Gastroesophageal sphincter (tissue), 4 donors: Measurements from ENCODE around the gene SCN8A. TPM values are rescaled to one million over a fixed set of nuclear protein-coding genes. Genes with fewer than 3 reads are reported as not detected.

ENCODE experiments used
- ATAC-seq: fragments of 150-250 bp; one replicate; pipeline ENCODE4 v1.9.1; 2016; ENCODE audit warnings: mild to moderate bottlenecking, moderate library complexity
- H3K27ac ChIP-seq, 4 donors: fragments of 200-600 bp; sonication (generic) in 3 of 4; 1 replicate in 3 of 4; 2 replicates in 1 of 4; pipeline ENCODE4 v1.5.1; 2016 to 2019
- H3K27me3 ChIP-seq: fragments of 200-600 bp; sonication (generic); one replicate; pipeline ENCODE4 v1.5.1; 2019
- H3K36me3 ChIP-seq, 2 donors: fragments of 200-600 bp; sonication (generic); one replicate each; pipeline ENCODE4 v1.5.1; 2019; ENCODE audit warnings: control low read depth in 1 of 2
- H3K4me1 ChIP-seq, 3 donors: fragments of 200-600 bp; sonication (generic); 1 replicate in 2 of 3; 2 replicates in 1 of 3; pipeline ENCODE4 v1.5.1; 2016 to 2019; ENCODE audit warnings: control low read depth in 2 of 3
- H3K4me3 ChIP-seq, 2 donors: fragments of 200-600 bp; sonication (generic); one replicate each; pipeline ENCODE4 v1.5.1; 2019; ENCODE audit warnings: mild to moderate bottlenecking in 1 of 2, moderate library complexity in 1 of 2
- H3K9me3 ChIP-seq, 3 donors: fragments of 200-600 bp; sonication (generic); one replicate each; pipeline ENCODE4 v1.5.1; 2017 to 2019; ENCODE audit warnings: control low read depth in 2 of 3
- CTCF ChIP-seq, 4 experiments: fragments of 200-600 bp in 2 of 4; fragments of 450-650 bp in 2 of 4; sonication (generic) in 1 of 4; IDR thresholded peaks; one replicate each; pipeline ENCODE4 v1.5.1; 2017 to 2019; ENCODE audit warnings: antibody characterized with exemption in 4 of 4, mild to moderate bottlenecking in 2 of 4, moderate library complexity in 2 of 4
- EP300 ChIP-seq: sonication (generic); formaldehyde crosslinking; IDR thresholded peaks from one replicate; pipeline ENCODE4 v1.6.1; 2017; ENCODE audit warnings: antibody characterized with exemption, mild to moderate bottlenecking
- POLR2A ChIP-seq, 2 donors: fragments of 450-650 bp; IDR thresholded peaks; one replicate each; pipeline ENCODE4 v1.6.1; 2017; ENCODE audit warnings: antibody characterized with exemption in 2 of 2, mild to moderate bottlenecking in 2 of 2, moderate library complexity in 1 of 2
- POLR2AphosphoS5 ChIP-seq: sonication (generic); formaldehyde crosslinking; IDR thresholded peaks from one replicate; pipeline ENCODE4 v1.6.1; 2017; ENCODE audit warnings: antibody characterized with exemption
- WGBS, 2 donors: methylation state at CpG; one replicate each; pipeline ENCODE4 v1.1.5; 2018; ENCODE audit warnings: low coverage in 1 of 2; 5-methylcytosine and 5-hydroxymethylcytosine counted together
- total RNA-seq, 4 donors: library from RNA; depleted of rRNA; stranded (reverse); fragments of >200 nt; gene quantifications; one replicate each; pipeline ENCODE4 v1.1.0, GENCODE V29; 2016

The SCN8A gene
- total RNA-seq, 4 donors from 2014 or later: 0.47 to 1.2 (median 0.60) TPM

GRCh38 chr12:51675071-51675803 lies 84.2 kb downstream of the SCN8A start:
- H3K27ac ChIP-seq: no peak overlapping the region
- no peak for ATAC-seq
- H3K4me3 ChIP-seq: no peak overlapping the region
- H3K4me1 ChIP-seq: no peaks in the 10 kb centered on the region
- TF ChIP-seq POLR2AphosphoS5 (no peak), POLR2A (IDR thresholded peaks at IDR 0.05) (no peak), CTCF (IDR thresholded peaks at IDR 0.05) (no peak), EP300 (no peak)
- WGBS, 2 donors: 59 to 79% methylated on average over 8 to 9 of the region's 9 CpGs
- no peaks in the 10 kb centered on the region for H3K36me3 ChIP-seq
- H3K9me3 ChIP-seq: no peaks in the 10 kb centered on the region
- H3K27me3 ChIP-seq: no peaks in the 10 kb centered on the region

DNA sequence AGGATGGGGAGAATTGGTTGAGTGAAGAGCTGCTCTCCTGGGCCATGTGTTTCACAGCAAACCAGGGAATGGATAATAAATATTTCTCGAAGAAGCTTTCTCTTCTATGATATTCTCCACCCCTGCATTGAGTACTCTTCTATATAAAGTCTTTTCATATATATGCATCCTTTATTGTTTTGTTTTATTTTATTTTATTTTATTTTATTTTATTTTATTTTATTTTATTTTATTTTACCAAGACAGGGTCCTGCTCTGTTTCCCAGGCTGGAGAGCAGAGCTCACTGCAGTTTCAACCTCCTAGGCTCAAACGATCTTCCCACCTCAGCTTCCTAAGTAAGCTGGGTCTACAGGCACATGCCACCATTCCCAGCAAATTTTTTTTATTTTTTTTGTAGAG lies 85.8 kb downstream of the SCN8A start:
- Histone ChIP-seq H3K9me3 (no peaks in the 10 kb centered on the region), H3K36me3 (no peaks in the 10 kb centered on the region), H3K4me1 (no peaks in the 10 kb centered on the region), H3K4me3 (no peak overlapping the region), H3K27ac (no peak overlapping the region), H3K27me3 (no peaks in the 10 kb centered on the region)
- WGBS, 2 donors: 83 to 85% methylated on average over 2 of the region's 2 CpGs
- no peak for TF ChIP-seq POLR2A (IDR thresholded peaks at IDR 0.05)
- TF ChIP-seq EP300: no peak
- no peak for TF ChIP-seq CTCF (IDR thresholded peaks at IDR 0.05)
- no peak for TF ChIP-seq POLR2AphosphoS5
- no peak for ATAC-seq

DNA sequence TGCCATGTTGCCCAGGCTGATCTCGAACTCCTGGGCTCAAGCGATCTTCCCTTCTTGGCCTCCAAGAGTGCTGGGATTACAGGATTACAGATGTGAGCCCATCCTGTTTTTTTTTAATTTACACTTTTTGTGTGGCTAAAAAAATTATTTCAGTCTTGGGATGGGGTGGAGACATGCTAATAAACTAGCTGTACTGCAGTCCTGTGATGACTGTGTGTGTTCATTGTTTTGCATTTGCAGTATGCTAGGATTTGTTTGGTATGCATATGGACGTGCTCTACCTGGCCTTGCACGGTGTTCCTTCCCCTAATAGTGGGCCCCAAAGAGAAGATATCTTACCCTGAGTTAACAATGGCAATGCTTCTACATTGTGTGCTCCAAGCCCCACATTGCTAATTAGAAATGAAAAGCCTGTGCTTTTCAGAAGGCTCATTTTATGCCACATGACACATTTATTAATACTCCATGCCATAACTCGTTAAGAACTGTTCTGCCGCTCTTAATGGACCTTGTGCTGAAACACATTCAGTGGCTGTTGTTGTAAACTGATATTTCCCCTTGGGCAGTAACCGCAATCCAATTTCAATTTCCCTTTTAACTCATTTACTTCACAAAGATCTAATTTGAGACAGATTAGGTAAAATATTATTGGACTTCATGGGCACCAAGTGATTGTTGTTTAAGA lies 86.4 kb downstream of the SCN8A start:
- Histone ChIP-seq H3K4me1 (no peaks in the 10 kb centered on the region), H3K9me3 (no peaks in the 10 kb centered on the region), H3K27ac (no peak overlapping the region), H3K27me3 (no peaks in the 10 kb centered on the region), H3K4me3 (no peak overlapping the region), H3K36me3 (no peaks in the 10 kb centered on the region)
- ATAC-seq: no peak
- no peak for TF ChIP-seq CTCF (IDR thresholded peaks at IDR 0.05)
- no peak for TF ChIP-seq POLR2A (IDR thresholded peaks at IDR 0.05)
- TF ChIP-seq EP300: no peak
- TF ChIP-seq POLR2AphosphoS5: no peak
- 82 to 98% methylated on average over 7 of the region's 7 CpGs for WGBS, 2 donors

GRCh38 chr12:51678086-51678724 lies 87.2 kb downstream of the SCN8A start:
- Histone ChIP-seq H3K9me3 (no peaks in the 10 kb centered on the region), H3K4me1 (no peaks in the 10 kb centered on the region), H3K27me3 (no peaks in the 10 kb centered on the region), H3K36me3 (no peaks in the 10 kb centered on the region), H3K27ac (no peak overlapping the region), H3K4me3 (no peak overlapping the region)
- TF ChIP-seq CTCF (IDR thresholded peaks at IDR 0.05): peak in 2 of 4 experiments; percentile 14 to 45
- no peak for TF ChIP-seq POLR2AphosphoS5
- 56 to 70% methylated on average over 5 of the region's 5 CpGs for WGBS, 2 donors
- ATAC-seq: no peak
